T-helper 1 cell treated with Interleukin-12 subunit alpha and Interleukin-12 subunit beta and Interleukin-4 antibody, amounts not matched to agents 30 μg/mL and 1 μg/mL, for 36 hours (primary cell): ENCODE results near the gene KLF9.
A peak's percentile ranks its signal among the peaks of the same experiment; 100 is the strongest.

Experiments
- H3K27ac Mint-ChIP-seq: one replicate; pipeline ENCODE4 v1.8.0; 2021; ENCODE audit warnings: mild to moderate bottlenecking, mixed read lengths
- H3K27me3 Mint-ChIP-seq: one replicate; pipeline ENCODE4 v1.8.0; 2021; ENCODE audit warnings: low read depth, mixed read lengths
- H3K36me3 Mint-ChIP-seq: one replicate; pipeline ENCODE4 v1.8.0; 2021; ENCODE audit warnings: low read depth, mixed read lengths
- H3K4me1 Mint-ChIP-seq: one replicate; pipeline ENCODE4 v1.8.0; 2021; ENCODE audit warnings: low read depth, mixed read lengths
- H3K4me3 Mint-ChIP-seq: one replicate; pipeline ENCODE4 v1.8.0; 2021; ENCODE audit warnings: mild to moderate bottlenecking, moderate library complexity, mixed read lengths
- H3K9me3 Mint-ChIP-seq: one replicate; pipeline ENCODE4 v1.8.0; 2021; ENCODE audit warnings: mixed read lengths

Gene KLF9

DNA sequence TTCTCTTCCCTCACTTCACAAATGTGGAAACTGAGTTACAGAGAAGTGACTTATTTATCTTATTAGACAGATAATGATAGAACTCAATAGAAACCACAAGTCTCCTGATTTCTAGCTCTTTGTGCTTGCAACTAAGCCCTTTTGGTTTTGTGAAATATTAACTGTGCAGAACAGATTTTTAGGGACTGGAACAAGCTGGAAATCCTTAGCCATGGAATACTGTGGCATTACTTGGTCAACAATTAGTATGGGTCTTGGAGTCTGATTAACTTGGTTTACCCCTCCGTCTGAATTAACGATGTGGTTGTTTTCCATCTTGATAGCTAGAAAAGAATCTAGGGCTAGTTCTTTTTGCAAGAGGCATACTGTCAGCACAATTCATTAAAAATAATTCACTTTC is 584 bp upstream of the KLF9 start:
- H3K4me3 Mint-ChIP-seq, result no peak overlapping the region
- peaks cover 3% of the 10 kb centered on the region for H3K36me3 Mint-ChIP-seq
- H3K27me3 Mint-ChIP-seq, result no peaks in the 10 kb centered on the region
- peaks cover 41% of the 10 kb centered on the region for H3K4me1 Mint-ChIP-seq
- no peaks in the 10 kb centered on the region for H3K9me3 Mint-ChIP-seq
- peak overlapping the region; percentile 100 for H3K27ac Mint-ChIP-seq

GRCh38 chr9:70413464-70413798 is 1.0 kb downstream of the KLF9 start:
- Mint-ChIP-seq H3K9me3 (no peaks in the 10 kb centered on the region), H3K36me3 (peaks cover 3% of the 10 kb centered on the region), H3K4me1 (peaks cover 43% of the 10 kb centered on the region), H3K4me3 (peak overlapping the region; percentile 96), H3K27me3 (no peaks in the 10 kb centered on the region), H3K27ac (peak overlapping the region; percentile 100)

GRCh38 chr9:70412832-70413463 is 1.5 kb downstream of the KLF9 start:
- H3K36me3 Mint-ChIP-seq, result peaks cover 3% of the 10 kb centered on the region
- peak overlapping the region; percentile 96 for H3K4me3 Mint-ChIP-seq
- peaks cover 42% of the 10 kb centered on the region for H3K4me1 Mint-ChIP-seq
- peak overlapping the region; percentile 99 for H3K27ac Mint-ChIP-seq
- H3K9me3 Mint-ChIP-seq, result no peaks in the 10 kb centered on the region
- H3K27me3 Mint-ChIP-seq, result no peaks in the 10 kb centered on the region

DNA sequence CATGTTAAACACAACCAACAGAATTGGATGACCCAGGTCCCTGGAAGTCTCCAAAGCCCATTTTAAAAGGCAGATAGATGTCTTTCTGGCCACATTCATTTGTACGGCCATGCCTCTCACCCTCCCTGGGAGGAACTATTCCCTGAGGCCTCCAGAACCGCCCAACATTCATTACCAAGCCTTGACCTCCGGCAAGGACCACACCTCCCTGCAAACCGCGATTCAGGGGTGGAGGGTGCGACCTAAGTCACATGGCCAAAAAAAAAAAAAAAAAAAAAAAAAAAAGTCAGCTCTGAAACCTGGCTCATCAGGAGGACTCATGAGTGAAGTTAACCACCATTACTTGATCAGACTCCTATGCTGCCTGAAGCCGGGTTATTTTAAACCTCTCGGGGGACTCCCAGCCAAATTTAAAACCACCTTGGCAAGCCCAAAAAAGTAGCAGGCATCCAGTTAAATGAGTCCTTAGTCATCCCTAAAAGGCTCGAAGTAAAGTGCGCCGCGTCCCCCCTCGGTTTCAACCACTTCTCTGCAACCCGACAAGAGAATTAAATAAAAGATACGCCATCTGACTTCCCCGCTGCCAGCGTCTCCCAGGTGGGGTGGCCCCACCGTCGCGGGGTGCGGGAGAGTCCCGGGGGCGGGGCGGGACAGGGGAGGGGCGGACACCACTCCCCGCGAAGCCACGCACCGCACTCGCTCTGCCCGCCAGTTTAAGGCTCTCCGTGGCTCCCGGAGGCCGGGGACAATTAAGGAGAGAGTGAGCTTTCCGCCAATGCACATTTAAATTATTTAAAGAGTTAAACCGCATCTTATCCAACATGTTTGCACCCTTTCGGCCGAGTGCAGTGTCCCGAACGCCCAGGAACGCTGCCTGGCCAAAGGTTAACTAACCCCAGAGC is 2.3 kb downstream of the KLF9 start:
- Mint-ChIP-seq H3K27ac (peak overlapping the region; percentile 99), H3K36me3 (peaks cover 3% of the 10 kb centered on the region), H3K4me1 (peaks cover 49% of the 10 kb centered on the region), H3K27me3 (no peaks in the 10 kb centered on the region), H3K4me3 (peak overlapping the region; percentile 96), H3K9me3 (no peaks in the 10 kb centered on the region)

GRCh38 chr9:70411121-70411929 is 3.1 kb downstream of the KLF9 start:
- Mint-ChIP-seq H3K9me3 (no peaks in the 10 kb centered on the region), H3K27ac (peak overlapping the region; percentile 99), H3K27me3 (no peaks in the 10 kb centered on the region), H3K4me3 (peak overlapping the region; percentile 96), H3K4me1 (peaks cover 54% of the 10 kb centered on the region), H3K36me3 (peaks cover 4% of the 10 kb centered on the region)

DNA sequence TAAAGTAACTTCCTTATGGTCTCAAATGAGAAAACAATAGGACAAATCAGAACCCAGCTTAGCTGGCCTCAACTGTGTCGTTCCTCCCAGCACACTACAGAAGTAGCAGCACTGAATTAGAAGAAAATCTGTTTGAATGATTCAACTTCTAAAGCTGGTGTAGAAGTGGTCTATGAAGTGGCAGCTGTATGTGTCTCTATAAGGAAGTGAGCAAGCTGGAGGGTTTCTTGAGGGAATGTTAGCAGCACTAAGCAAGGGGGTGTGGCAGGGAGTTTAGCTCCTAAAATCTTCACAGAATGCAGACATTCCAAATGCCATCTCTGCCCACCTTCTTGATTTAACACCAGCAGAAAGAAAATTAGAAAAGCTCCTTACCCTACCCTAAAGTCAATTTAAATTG is 4.1 kb downstream of the KLF9 start:
- Mint-ChIP-seq H3K27me3 (no peaks in the 10 kb centered on the region), H3K36me3 (peaks cover 4% of the 10 kb centered on the region), H3K4me3 (peak overlapping the region; percentile 96), H3K4me1 (peaks cover 58% of the 10 kb centered on the region), H3K9me3 (no peaks in the 10 kb centered on the region), H3K27ac (peak overlapping the region; percentile 99)

DNA sequence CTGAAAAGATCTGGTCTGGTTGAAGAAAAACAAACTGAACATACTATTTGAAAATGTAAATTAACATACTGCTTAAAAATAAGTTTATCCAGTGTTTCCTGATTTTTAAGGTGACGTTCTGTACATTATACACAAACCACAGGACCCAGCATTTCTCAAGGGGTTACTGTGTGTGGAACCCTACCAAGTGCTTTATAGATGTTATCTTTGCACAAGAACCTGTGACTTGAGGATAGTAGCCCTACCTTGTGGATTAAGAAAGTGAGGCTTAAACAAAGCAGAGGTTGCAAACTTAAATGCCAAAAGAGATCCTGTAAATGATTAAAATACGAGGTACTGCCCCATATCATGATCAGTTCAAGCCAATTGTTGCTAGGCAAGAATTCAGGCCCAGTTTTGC is 4.7 kb downstream of the KLF9 start:
- no peaks in the 10 kb centered on the region for H3K27me3 Mint-ChIP-seq
- H3K9me3 Mint-ChIP-seq, result no peaks in the 10 kb centered on the region
- peak overlapping the region; percentile 40 for H3K4me3 Mint-ChIP-seq
- H3K36me3 Mint-ChIP-seq, result peaks cover 4% of the 10 kb centered on the region
- H3K27ac Mint-ChIP-seq, result peak overlapping the region; percentile 99
- peaks cover 58% of the 10 kb centered on the region for H3K4me1 Mint-ChIP-seq

- no peaks in the 10 kb centered on the region for H3K9me3 Mint-ChIP-seq
- no peak overlapping the region for H3K27ac Mint-ChIP-seq
- H3K4me3 Mint-ChIP-seq, result no peak overlapping the region
- peaks cover 4% of the 10 kb centered on the region for H3K36me3 Mint-ChIP-seq
- H3K4me1 Mint-ChIP-seq, result peaks cover 53% of the 10 kb centered on the region
- no peaks in the 10 kb centered on the region for H3K27me3 Mint-ChIP-seq
Observed at GRCh38 chr9:70409280-70409679, 5.2 kb downstream of the KLF9 start.

DNA sequence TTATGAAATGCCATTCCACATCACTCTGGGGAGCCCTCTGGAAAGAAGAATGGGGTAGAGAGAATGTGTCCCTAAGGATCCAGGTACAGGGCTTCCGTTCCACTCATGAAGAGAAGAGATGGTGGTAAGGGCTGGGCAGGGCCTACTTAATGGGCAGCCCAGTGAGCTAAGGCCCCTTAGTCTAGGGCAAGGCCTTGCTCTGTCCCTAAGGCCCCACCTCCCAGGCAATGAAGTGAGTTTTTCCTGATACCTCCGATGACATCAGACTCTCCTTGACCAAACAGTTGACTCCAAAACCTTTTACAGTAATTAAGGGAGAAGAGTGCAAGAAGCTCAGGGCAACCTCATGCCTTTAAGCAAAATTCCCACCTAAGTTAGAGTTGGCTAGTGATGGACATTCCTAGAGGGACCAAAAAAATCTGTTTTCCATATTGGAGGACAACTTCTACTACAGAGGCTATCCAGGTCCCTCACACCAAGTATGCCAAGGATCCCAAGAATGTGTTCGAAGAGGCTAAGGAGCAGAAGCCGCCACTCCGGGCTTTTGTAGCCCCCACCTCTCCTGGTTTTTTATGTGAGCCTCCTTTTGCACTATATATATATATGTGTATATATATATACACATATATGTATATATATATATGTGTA is 5.9 kb downstream of the KLF9 start:
- H3K4me1 Mint-ChIP-seq, result peaks cover 53% of the 10 kb centered on the region
- peaks cover 4% of the 10 kb centered on the region for H3K36me3 Mint-ChIP-seq
- H3K4me3 Mint-ChIP-seq, result no peak overlapping the region
- no peak overlapping the region for H3K27ac Mint-ChIP-seq
- no peaks in the 10 kb centered on the region for H3K9me3 Mint-ChIP-seq
- no peaks in the 10 kb centered on the region for H3K27me3 Mint-ChIP-seq

DNA sequence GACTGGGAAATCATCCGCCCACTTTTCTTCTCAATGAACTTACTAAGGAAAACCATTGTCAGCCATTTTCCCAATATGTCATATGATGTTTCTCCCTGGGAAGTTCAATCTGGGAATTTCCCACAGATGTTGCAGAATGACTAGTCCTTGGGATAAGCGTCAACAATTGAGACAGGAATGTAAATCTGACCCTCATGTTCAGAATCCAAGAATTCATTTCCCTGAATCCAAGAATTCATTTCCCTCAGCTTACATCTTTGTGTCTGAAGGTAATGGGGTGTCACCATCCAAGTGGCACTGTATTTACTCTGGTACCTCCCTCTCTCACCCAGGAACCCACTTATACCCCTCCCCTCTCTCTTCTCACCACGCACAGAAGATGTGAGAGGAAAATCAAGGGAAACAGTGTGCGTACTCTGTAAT is 7.4 kb downstream of the KLF9 start:
- Mint-ChIP-seq H3K27ac (peak overlapping the region; percentile 10), H3K4me1 (peaks cover 55% of the 10 kb centered on the region), H3K9me3 (no peaks in the 10 kb centered on the region), H3K36me3 (peaks cover 2% of the 10 kb centered on the region), H3K4me3 (peak overlapping the region; percentile 25), H3K27me3 (no peaks in the 10 kb centered on the region)

DNA sequence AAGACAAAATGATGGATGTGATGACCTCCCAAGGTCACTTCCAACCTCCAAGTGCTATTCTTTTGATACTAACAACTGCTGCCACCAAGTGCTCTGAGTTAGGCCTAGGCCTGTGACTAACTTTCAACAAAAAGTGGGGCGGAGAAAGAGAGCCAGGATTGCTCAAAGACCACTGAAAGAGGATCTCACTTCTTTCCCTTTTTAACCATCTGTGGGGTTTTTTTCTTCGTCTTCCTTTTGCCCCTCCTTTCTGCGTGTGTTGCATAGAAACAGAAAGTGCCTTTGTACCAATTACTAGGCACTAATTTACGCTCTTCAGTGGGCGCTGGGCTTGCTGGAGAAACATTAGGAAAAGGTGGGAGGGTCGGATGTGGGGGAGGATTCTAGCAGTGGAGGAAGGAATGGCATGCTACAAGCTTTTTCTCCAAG is 8.0 kb downstream of the KLF9 start:
- H3K4me3 Mint-ChIP-seq, result peak overlapping the region; percentile 87
- H3K4me1 Mint-ChIP-seq, result peaks cover 50% of the 10 kb centered on the region
- peaks cover 2% of the 10 kb centered on the region for H3K36me3 Mint-ChIP-seq
- peak overlapping the region; percentile 91 for H3K27ac Mint-ChIP-seq
- no peaks in the 10 kb centered on the region for H3K9me3 Mint-ChIP-seq
- no peaks in the 10 kb centered on the region for H3K27me3 Mint-ChIP-seq

DNA sequence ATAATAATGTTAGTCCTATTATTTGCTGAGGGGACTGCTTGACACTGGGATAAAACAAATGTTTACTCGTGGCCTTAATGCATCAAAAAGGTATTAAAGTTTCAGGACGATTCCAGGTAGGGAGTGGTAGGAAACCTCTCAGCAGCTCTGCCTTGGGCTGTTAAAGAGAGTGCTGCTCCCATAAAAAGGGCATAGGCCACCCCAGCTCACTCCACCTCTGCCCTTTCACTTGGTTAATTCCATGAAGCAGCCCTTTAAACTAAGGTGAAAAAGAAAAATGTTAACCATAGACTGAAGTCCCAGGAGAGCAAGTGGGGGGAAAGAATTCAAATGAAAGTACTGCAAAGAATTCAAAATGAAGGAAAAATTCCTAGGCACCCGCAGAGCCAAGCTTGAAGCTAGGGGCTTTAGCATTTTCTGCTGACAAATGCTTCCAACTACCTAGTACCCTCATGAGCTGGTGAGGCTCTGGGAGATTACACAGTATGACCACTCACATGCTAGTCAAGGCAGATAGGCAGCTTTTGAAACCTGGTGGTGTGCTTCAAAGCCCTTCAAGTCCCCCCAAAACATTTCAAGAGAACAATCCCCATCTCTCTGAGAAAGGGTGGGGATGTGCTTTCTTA is 8.5 kb downstream of the KLF9 start:
- peaks cover 45% of the 10 kb centered on the region for H3K4me1 Mint-ChIP-seq
- H3K27ac Mint-ChIP-seq, result peak overlapping the region; percentile 91
- peaks cover 2% of the 10 kb centered on the region for H3K36me3 Mint-ChIP-seq
- no peaks in the 10 kb centered on the region for H3K9me3 Mint-ChIP-seq
- peak overlapping the region; percentile 87 for H3K4me3 Mint-ChIP-seq
- H3K27me3 Mint-ChIP-seq, result no peaks in the 10 kb centered on the region

DNA sequence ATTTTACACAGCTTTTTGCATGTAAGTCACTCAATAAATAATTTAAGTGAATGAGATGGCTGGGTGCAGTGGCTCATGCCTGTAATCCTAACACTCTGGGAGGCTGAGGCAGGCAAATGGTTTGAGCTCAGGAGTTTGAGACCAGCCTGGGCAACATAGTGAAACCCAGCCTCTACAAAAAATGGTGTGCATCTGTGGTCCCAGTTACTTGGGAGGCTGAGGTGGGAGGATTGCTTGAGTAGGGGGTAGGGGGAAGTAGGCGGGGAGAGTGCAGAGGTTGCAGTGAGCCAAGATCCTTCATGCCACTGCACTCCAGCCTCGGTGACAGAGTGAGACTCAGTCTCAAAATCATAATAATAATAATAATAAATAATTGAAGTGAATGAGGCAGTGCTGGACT is 10.2 kb downstream of the KLF9 start:
- H3K27me3 Mint-ChIP-seq, result no peaks in the 10 kb centered on the region
- H3K27ac Mint-ChIP-seq, result no peak overlapping the region
- peaks cover 2% of the 10 kb centered on the region for H3K36me3 Mint-ChIP-seq
- no peaks in the 10 kb centered on the region for H3K9me3 Mint-ChIP-seq
- peaks cover 41% of the 10 kb centered on the region for H3K4me1 Mint-ChIP-seq
- no peak overlapping the region for H3K4me3 Mint-ChIP-seq

- Mint-ChIP-seq H3K36me3 (peaks cover 2% of the 10 kb centered on the region), H3K9me3 (no peaks in the 10 kb centered on the region), H3K4me3 (no peak overlapping the region), H3K4me1 (peaks cover 45% of the 10 kb centered on the region), H3K27me3 (no peaks in the 10 kb centered on the region), H3K27ac (no peak overlapping the region)
Observed at GRCh38 chr9:70403618-70404025, 10.8 kb downstream of the KLF9 start.
